GM12878 (cell line): ENCODE data around the gene OR2H2. TPM values are rescaled to one million over a fixed set of nuclear protein-coding genes. Genes with fewer than 3 reads are reported as not detected.
A peak's percentile ranks its signal among the peaks of the same experiment; 100 is the strongest.

Experiments used
- ATAC-seq: fragments of 200-7000 bp; cut with Tn5 transposase; 3 replicates; pipeline ENCODE4 v1.9.1; 2020; ENCODE audit warnings: mild to moderate bottlenecking, moderate library complexity
- BruUV-seq: library from RNA; stranded (reverse); fragments of 400-500 nt; replicated peaks from 2 replicates; lab custom pipeline; 2021; lab: Mats Ljungman, UMichigan
- CTCF ChIA-PET: fragments of 300-600 bp; sonication (Branson Sonifier 250); formaldehyde crosslinking; extraction: SDS; loops from one replicate; lab custom pipeline; 2021; ENCODE audit warnings: inconsistent platforms; lab: Yijun Ruan, JAX
- POLR2A ChIA-PET: fragments of 350-600 bp; formaldehyde crosslinking; extraction: SDS; loops from one replicate; lab custom pipeline; 2021; ENCODE audit warnings: inconsistent platforms; lab: Charles Lee
- RAD21 ChIA-PET: fragments of 300-600 bp; sonication (Branson Sonifier 250); formaldehyde crosslinking; loops from one replicate; lab custom pipeline; 2023; ENCODE audit warnings: antibody characterized with exemption; ENCODE audit not compliant: unreplicated experiment; lab: Charles Lee
- SMC1A ChIA-PET: fragments of 300-600 bp; sonication (Branson Sonifier 250); formaldehyde crosslinking; loops from one replicate; lab custom pipeline; 2023; ENCODE audit not compliant: unreplicated experiment, uncharacterized antibody; lab: Charles Lee
- DNase-seq: peaks from one replicate; pipeline ENCODE4 v3.0.0-alpha.2; 2011; ENCODE audit warnings: low read depth, low spot score
- FAIRE-seq: peaks from 3 replicates; lab custom pipeline; 2011; peaks lifted over from hg19 to GRCh38; lab: Jason Lieb, UNC
- H2AFZ ChIP-seq: 2 replicates; pipeline ENCODE4 v1.6.0; 2011; ENCODE audit warnings: low read depth, low read length, control low read depth; ENCODE audit not compliant: control insufficient read depth
- H3K27ac ChIP-seq: 2 replicates; pipeline ENCODE4 v1.5.1; 2011; ENCODE audit warnings: control low read depth; ENCODE audit not compliant: control insufficient read depth, insufficient read depth
- H3K27me3 ChIP-seq, 2 experiments: replicated peaks in 1 of 2; 2 replicates each; pipeline versions ENCODE4 v1.6.0 to v1.6.1; 2011; ENCODE audit warnings: low read length in 1 of 2; ENCODE audit not compliant: control insufficient read depth in 2 of 2, insufficient read depth in 2 of 2
- H3K36me3 ChIP-seq, 2 experiments: 2 replicates each; pipeline ENCODE4 v1.5.1; 2011; ENCODE audit warnings: low read length in 1 of 2; ENCODE audit not compliant: control insufficient read depth in 2 of 2, insufficient read depth in 2 of 2
- H3K4me1 ChIP-seq: 2 replicates; pipeline ENCODE4 v1.6.1; 2011; ENCODE audit warnings: mild to moderate bottlenecking, low read length, moderate library complexity, mixed read lengths; ENCODE audit not compliant: control insufficient read depth, insufficient read depth
- H3K4me2 ChIP-seq: 2 replicates; pipeline ENCODE4 v1.6.0; 2011; ENCODE audit warnings: control low read depth; ENCODE audit not compliant: control insufficient read depth, insufficient read depth
- H3K4me3 ChIP-seq: fragments of 200-600 bp; sonication (generic); 2 replicates; pipeline ENCODE4 v1.5.1; 2016
- H3K79me2 ChIP-seq: 2 replicates; pipeline ENCODE4 v1.6.0; 2011; ENCODE audit warnings: low read length; ENCODE audit not compliant: control insufficient read depth, insufficient read depth
- H3K9ac ChIP-seq: 2 replicates; pipeline ENCODE4 v1.8.0; 2011; ENCODE audit warnings: low read length, control low read depth, mixed read lengths; ENCODE audit not compliant: control insufficient read depth, insufficient read depth
- H3K9me3 ChIP-seq: replicated peaks from 3 replicates; pipeline ENCODE4 v1.5.1; 2011; ENCODE audit warnings: mild to moderate bottlenecking, low read length; ENCODE audit not compliant: control insufficient read depth, insufficient read depth
- H4K20me1 ChIP-seq: 2 replicates; pipeline ENCODE4 v1.6.0; 2011; ENCODE audit not compliant: control insufficient read depth, insufficient read depth
- CBX5 ChIP-seq: sonication (generic); IDR thresholded peaks from 2 replicates; pipeline ENCODE4 v1.6.1; 2016; ENCODE audit warnings: low read depth, moderate library complexity, mild to moderate bottlenecking, inconsistent platforms
- CREB1 ChIP-seq: IDR thresholded peaks from 2 replicates; pipeline ENCODE4 v1.6.1; 2012; ENCODE audit warnings: low read depth, mild to moderate bottlenecking, inconsistent platforms
- CREM ChIP-seq: IDR thresholded peaks from 2 replicates; pipeline ENCODE4 v1.6.1; 2014; ENCODE audit warnings: antibody characterized with exemption, low read depth
- HDAC2 ChIP-seq: fragments of 200-600 bp; sonication (generic); IDR thresholded peaks from 2 replicates; pipeline ENCODE4 v1.6.1; 2017
- MEF2A ChIP-seq: IDR thresholded peaks from 2 replicates; pipeline ENCODE4 v1.6.1; 2011; ENCODE audit warnings: low read depth, mild to moderate bottlenecking, low read length, moderate library complexity; ENCODE audit not compliant: insufficient read depth
- NFYB ChIP-seq: IDR thresholded peaks from 2 replicates; pipeline ENCODE4 v1.6.1; 2011; ENCODE audit warnings: low read depth, mild to moderate bottlenecking, low read length, improper control_type of control experiment, moderate library complexity; ENCODE audit not compliant: insufficient read depth
- RFX5 ChIP-seq: IDR thresholded peaks from 2 replicates; pipeline ENCODE4 v1.6.1; 2011; ENCODE audit warnings: low read depth, low read length, improper control_type of control experiment
- SUPT20H ChIP-seq: IDR thresholded peaks from 2 replicates; pipeline ENCODE4 v1.6.1; 2011; ENCODE audit warnings: low read depth, mild to moderate bottlenecking, low read length, moderate library complexity, borderline replicate concordance; ENCODE audit not compliant: control insufficient read depth
- ZSCAN29 ChIP-seq: fragments of 450-650 bp; IDR thresholded peaks from 2 replicates; pipeline ENCODE4 v1.6.1; 2017; ENCODE audit warnings: mild to moderate bottlenecking, moderate library complexity
- in situ Hi-C: fragments of 300-500 bp; cut with MboI; formaldehyde crosslinking; loops from 9 replicates; pipeline ENCODE4 v1.14.3; 2018; ENCODE audit warnings: mixed read lengths
- intact Hi-C: fragments of 100-400 bp; cut with micrococcal nuclease; formaldehyde crosslinking; loops from one replicate; pipeline ENCODE4 v1.14.2; 2022; ENCODE audit not compliant: unreplicated experiment
- polyA plus RNA-seq, 11 experiments: library from polyadenylated mRNA; depleted of rRNA in 4 of 11; unstranded in 6 of 11; stranded (reverse) in 5 of 11; fragments of >200 nt; fragmentation: Nextera tagmentation in 4 of 11; fragmentation: Illumina TruSeq in 1 of 11; extraction: Ambion mirVana in 4 of 11; extraction: Trizol in 1 of 11; gene quantifications; 1 replicate in 1 of 11; 2 replicates in 10 of 11; pipeline versions ENCODE4 v1.2.1 to v1.2.3, GENCODE V29; 2011 to 2016; ENCODE audit warnings: inconsistent platforms in 2 of 11, missing spikeins in 2 of 11, low read depth in 1 of 11
- total RNA-seq, 4 experiments: library from RNA; depleted of rRNA in 3 of 4; stranded (reverse); fragments of >200 nt in 3 of 4; fragmentation: Illumina TruSeq in 1 of 4; extraction: Trizol in 1 of 4; gene quantifications; 2 replicates each; pipeline versions ENCODE4 v1.2.1 to v1.2.3, GENCODE V29; 2013 to 2021
- TF ChIP-seq, protein P1 (sequence below): IDR thresholded peaks from 2 replicates; pipeline ENCODE4 v1.6.1; 2012; ENCODE audit warnings: improper control_type of control experiment, low read depth, low read length; ENCODE audit not compliant: insufficient replicate concordance
- TF ChIP-seq, protein P2 (sequence below): fragments of 450-650 bp; IDR thresholded peaks from 2 replicates; pipeline ENCODE4 v1.6.1; 2017; ENCODE audit warnings: mild to moderate bottlenecking, low read depth, inconsistent platforms; ENCODE audit not compliant: poor library complexity, severe bottlenecking

OR2H2 gene
- total and polyA plus RNA-seq, 10 of the 15 experiments (the other 5 are each of a cell fraction or from before 2014, with no cell fraction given), result not detected

DNA sequence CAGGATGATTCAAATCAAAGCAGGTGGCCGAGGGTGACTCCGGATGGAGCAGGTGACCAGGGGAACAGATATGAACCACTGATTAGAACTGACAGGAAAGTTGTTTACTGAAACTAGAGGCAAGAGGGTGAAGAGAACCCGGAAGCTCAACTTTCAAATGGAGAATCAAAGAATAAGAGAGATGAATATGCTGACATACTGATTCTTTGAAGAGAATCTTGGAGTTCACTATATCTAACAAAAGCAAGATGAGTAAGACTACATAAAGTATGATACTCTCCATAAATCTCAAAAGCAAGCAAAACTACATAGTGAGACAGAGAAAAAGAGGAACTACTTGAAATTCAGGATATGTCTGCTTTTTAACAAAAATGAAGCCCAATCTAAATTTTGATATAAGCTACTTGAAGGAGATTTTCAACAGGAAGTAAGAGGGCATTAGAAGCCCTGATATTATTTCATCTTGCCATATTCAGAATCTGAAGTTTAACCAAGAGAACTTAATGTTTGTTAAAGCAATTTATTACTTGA is 21.4 kb upstream of the OR2H2 start (continued):
- TF ChIP-seq, protein P1, sequence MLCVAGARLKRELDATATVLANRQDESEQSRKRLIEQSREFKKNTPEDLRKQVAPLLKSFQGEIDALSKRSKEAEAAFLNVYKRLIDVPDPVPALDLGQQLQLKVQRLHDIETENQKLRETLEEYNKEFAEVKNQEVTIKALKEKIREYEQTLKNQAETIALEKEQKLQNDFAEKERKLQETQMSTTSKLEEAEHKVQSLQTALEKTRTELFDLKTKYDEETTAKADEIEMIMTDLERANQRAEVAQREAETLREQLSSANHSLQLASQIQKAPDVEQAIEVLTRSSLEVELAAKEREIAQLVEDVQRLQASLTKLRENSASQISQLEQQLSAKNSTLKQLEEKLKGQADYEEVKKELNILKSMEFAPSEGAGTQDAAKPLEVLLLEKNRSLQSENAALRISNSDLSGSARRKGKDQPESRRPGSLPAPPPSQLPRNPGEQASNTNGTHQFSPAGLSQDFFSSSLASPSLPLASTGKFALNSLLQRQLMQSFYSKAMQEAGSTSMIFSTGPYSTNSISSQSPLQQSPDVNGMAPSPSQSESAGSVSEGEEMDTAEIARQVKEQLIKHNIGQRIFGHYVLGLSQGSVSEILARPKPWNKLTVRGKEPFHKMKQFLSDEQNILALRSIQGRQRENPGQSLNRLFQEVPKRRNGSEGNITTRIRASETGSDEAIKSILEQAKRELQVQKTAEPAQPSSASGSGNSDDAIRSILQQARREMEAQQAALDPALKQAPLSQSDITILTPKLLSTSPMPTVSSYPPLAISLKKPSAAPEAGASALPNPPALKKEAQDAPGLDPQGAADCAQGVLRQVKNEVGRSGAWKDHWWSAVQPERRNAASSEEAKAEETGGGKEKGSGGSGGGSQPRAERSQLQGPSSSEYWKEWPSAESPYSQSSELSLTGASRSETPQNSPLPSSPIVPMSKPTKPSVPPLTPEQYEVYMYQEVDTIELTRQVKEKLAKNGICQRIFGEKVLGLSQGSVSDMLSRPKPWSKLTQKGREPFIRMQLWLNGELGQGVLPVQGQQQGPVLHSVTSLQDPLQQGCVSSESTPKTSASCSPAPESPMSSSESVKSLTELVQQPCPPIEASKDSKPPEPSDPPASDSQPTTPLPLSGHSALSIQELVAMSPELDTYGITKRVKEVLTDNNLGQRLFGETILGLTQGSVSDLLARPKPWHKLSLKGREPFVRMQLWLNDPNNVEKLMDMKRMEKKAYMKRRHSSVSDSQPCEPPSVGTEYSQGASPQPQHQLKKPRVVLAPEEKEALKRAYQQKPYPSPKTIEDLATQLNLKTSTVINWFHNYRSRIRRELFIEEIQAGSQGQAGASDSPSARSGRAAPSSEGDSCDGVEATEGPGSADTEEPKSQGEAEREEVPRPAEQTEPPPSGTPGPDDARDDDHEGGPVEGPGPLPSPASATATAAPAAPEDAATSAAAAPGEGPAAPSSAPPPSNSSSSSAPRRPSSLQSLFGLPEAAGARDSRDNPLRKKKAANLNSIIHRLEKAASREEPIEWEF, result no peak
- TF ChIP-seq CBX5, result no peak
- TF ChIP-seq RFX5, result no peak
- no peak for TF ChIP-seq MEF2A
- TF ChIP-seq HDAC2, result no peak
- TF ChIP-seq ZSCAN29, result no peak

DNA sequence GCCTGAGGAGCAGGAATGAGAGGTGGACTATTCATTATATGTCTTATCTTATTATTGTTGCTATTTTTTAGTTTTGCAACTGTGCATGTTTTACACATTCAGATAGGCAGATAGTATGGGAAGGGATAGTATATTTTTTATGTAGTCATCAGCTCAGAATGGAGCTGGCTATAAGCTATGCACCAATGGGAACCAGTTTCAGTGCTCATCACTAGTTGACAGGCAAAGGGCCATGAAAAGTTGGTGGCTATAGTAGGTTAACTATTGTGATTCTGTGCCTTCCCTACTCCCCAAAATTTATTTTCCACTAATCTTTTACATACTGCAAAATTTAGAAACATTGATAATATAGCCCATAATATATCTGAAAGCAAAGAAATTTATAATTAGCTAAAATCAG is 20.0 kb upstream of the OR2H2 start:
- SMC1A ChIA-PET, result interaction anchor here (1.0 to 1.6 kb wide), 6 partner anchors 10 to 57 kb away, joined by 3 to 4 read pairs (median 4); a partner anchor contains a TSS
- Histone ChIP-seq H3K27me3 (no peaks in the 10 kb centered on the region; a peak in 1 of 4 replicates), H3K36me3 (no peaks in the 10 kb centered on the region), H3K4me2 (no peak overlapping the region), H4K20me1 (no peaks in the 10 kb centered on the region), H3K79me2 (no peaks in the 10 kb centered on the region), H3K4me1 (0 out of 2 replicates have a peak, but pooled peaks cover 2% of the 10 kb centered on the region), H3K9me3 (no peaks in the 10 kb centered on the region), H2AFZ (no peak overlapping the region), H3K9ac (no peak overlapping the region), H3K4me3 (no peak overlapping the region), H3K27ac (no peak overlapping the region)
- FAIRE-seq, result no peak
- in situ Hi-C loops, result no loop called here
- intact Hi-C loops, result no loop called here
- no peak for DNase-seq
- no TSS peak for BruUV-seq
- POLR2A ChIA-PET, result no interaction called here
- ATAC-seq, result peak; percentile 76
- TF ChIP-seq NFYB, result peak; percentile 69
- TF ChIP-seq SUPT20H, result no peak
- TF ChIP-seq, protein P2, sequence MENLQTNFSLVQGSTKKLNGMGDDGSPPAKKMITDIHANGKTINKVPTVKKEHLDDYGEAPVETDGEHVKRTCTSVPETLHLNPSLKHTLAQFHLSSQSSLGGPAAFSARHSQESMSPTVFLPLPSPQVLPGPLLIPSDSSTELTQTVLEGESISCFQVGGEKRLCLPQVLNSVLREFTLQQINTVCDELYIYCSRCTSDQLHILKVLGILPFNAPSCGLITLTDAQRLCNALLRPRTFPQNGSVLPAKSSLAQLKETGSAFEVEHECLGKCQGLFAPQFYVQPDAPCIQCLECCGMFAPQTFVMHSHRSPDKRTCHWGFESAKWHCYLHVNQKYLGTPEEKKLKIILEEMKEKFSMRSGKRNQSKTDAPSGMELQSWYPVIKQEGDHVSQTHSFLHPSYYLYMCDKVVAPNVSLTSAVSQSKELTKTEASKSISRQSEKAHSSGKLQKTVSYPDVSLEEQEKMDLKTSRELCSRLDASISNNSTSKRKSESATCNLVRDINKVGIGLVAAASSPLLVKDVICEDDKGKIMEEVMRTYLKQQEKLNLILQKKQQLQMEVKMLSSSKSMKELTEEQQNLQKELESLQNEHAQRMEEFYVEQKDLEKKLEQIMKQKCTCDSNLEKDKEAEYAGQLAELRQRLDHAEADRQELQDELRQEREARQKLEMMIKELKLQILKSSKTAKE, result no peak
- peak; percentile 97 for TF ChIP-seq RFX5
- peak; percentile 52; the same call in 1 of the 2 replicates for TF ChIP-seq CREM
- peak; percentile 82 for TF ChIP-seq CREB1
- RAD21 ChIA-PET, result no interaction called here
- CTCF ChIA-PET, result interaction anchor here (0.7 kb wide), 1 partner anchor 925 kb away, joined by 3 read pairs; no protein-coding TSS in a partner anchor
